K562 (cell line): ENCODE results near the gene HYAL4. TPM values are rescaled to one million over a fixed set of nuclear protein-coding genes. Genes with fewer than 3 reads are reported as not detected.

ENCODE experiments used
- ATAC-seq: fragments of 200-7000 bp; cut with Tn5 transposase; 3 replicates; pipeline ENCODE4 v1.9.1; 2020; ENCODE audit warnings: moderate library complexity
- BruUV-seq: library from RNA; stranded (reverse); fragments of 400-500 nt; replicated peaks from 2 replicates; lab custom pipeline; 2021; lab: Mats Ljungman, UMichigan
- CTCF ChIA-PET: fragments of 300-600 bp; formaldehyde crosslinking; extraction: SDS; loops from one replicate; lab custom pipeline; 2021; ENCODE audit warnings: low intra/inter-chr PET ratio; lab: Yijun Ruan, JAX
- POLR2A ChIA-PET: fragments of 300-600, 350-650 bp; sonication (Branson Sonifier 250); formaldehyde crosslinking; extraction: SDS; loops from one replicate; lab custom pipeline; 2021; ENCODE audit warnings: antibody characterized with exemption, inconsistent platforms; lab: Yijun Ruan, JAX
- DNase-seq, 4 experiments: peaks; one replicate each; pipeline versions ENCODE4 v3.0.0 to v3.0.0-alpha.2; 2011 to 2018; ENCODE audit warnings: low spot score in 3 of 4, mixed read lengths in 3 of 4; ENCODE audit errors: extremely low read depth in 1 of 4
- FAIRE-seq: peaks from 2 replicates; lab custom pipeline; 2011; peaks lifted over from hg19 to GRCh38; lab: Jason Lieb, UNC
- H2AFZ ChIP-seq: 2 replicates; pipeline ENCODE4 v1.6.0; 2011; ENCODE audit warnings: low read depth, low read length, control low read depth, inconsistent platforms
- H3K27ac ChIP-seq: fragments of 200-600 bp; 3 replicates; pipeline ENCODE4 v1.8.0; 2011; ENCODE audit warnings: low read depth, mild to moderate bottlenecking, control low read depth, inconsistent platforms, low read length, moderate library complexity, mixed read lengths; ENCODE audit errors: extremely low read depth
- H3K27me3 ChIP-seq, 2 experiments: fragments of 300-600 bp in 1 of 2; 2 replicates in 1 of 2; 3 replicates in 1 of 2; pipeline versions ENCODE4 v1.6.0 to v1.8.0; 2011; ENCODE audit warnings: inconsistent platforms in 2 of 2, low read length in 2 of 2, mild to moderate bottlenecking in 1 of 2, mixed read lengths in 1 of 2, moderate library complexity in 1 of 2; ENCODE audit not compliant: control insufficient read depth in 2 of 2, insufficient read depth in 2 of 2
- H3K36me3 ChIP-seq: fragments of 300-600 bp; 3 replicates; pipeline ENCODE4 v1.8.0; 2011; ENCODE audit warnings: mild to moderate bottlenecking, low read length, inconsistent platforms; ENCODE audit not compliant: control insufficient read depth, insufficient read depth
- H3K4me1 ChIP-seq, 2 experiments: fragments of 200-600 bp in 1 of 2; replicated peaks in 1 of 2; 2 replicates in 1 of 2; 3 replicates in 1 of 2; pipeline versions ENCODE4 v1.5.1 to v1.8.0; 2011; ENCODE audit warnings: inconsistent platforms in 2 of 2, low read length in 2 of 2, mild to moderate bottlenecking in 1 of 2, mixed read lengths in 1 of 2, moderate library complexity in 1 of 2; ENCODE audit not compliant: control insufficient read depth in 2 of 2, insufficient read depth in 2 of 2
- H3K4me2 ChIP-seq: 2 replicates; pipeline ENCODE4 v1.6.1; 2011; ENCODE audit warnings: low read length, control low read depth, inconsistent platforms, mixed read lengths; ENCODE audit not compliant: insufficient read depth
- H3K4me3 ChIP-seq: fragments of 200-600 bp; sonication (generic), shearing (Covaris generic); 2 replicates; pipeline ENCODE4 v1.5.1; 2016; ENCODE audit warnings: control low read depth, inconsistent platforms
- H3K79me2 ChIP-seq: fragments of 200-600 bp; 3 replicates; pipeline ENCODE4 v1.8.0; 2011; ENCODE audit warnings: low read length, inconsistent platforms; ENCODE audit not compliant: control insufficient read depth, insufficient read depth
- H3K9ac ChIP-seq, 2 experiments: 2 replicates each; pipeline versions ENCODE4 v1.6.0 to v1.6.1; 2011; ENCODE audit warnings: low read depth in 2 of 2, low read length in 2 of 2, control low read depth in 1 of 2, inconsistent platforms in 1 of 2, mild to moderate bottlenecking in 1 of 2, mixed read lengths in 1 of 2; ENCODE audit not compliant: insufficient read depth in 1 of 2
- H3K9me1 ChIP-seq: one replicate; pipeline ENCODE4 v1.6.0; 2011; ENCODE audit warnings: inconsistent platforms, mild to moderate bottlenecking, low read length, moderate library complexity; ENCODE audit not compliant: control insufficient read depth, insufficient read depth
- H3K9me3 ChIP-seq: replicated peaks from 2 replicates; pipeline ENCODE4 v1.5.1; 2011; ENCODE audit warnings: low read depth, low read length, inconsistent platforms; ENCODE audit not compliant: control insufficient read depth, insufficient read depth
- H4K20me1 ChIP-seq: replicated peaks from 2 replicates; pipeline ENCODE4 v1.6.1; 2011; ENCODE audit warnings: low read length, inconsistent platforms, mixed read lengths; ENCODE audit not compliant: control insufficient read depth, insufficient read depth
- BRCA1 ChIP-seq, 2 experiments: fragments of 450-650 bp in 1 of 2; sonication (generic) in 1 of 2; formaldehyde crosslinking in 1 of 2; IDR thresholded peaks; 2 replicates each; pipeline versions ENCODE4 v1.5.0 to v1.6.1; 2017 to 2020; ENCODE audit warnings: mild to moderate bottlenecking in 1 of 2, missing genetic modification reagents in 1 of 2
- CHD1 ChIP-seq: fragments of 200-600 bp; sonication (generic); IDR thresholded peaks from one replicate; pipeline ENCODE4 v1.6.1; 2012; ENCODE audit warnings: mild to moderate bottlenecking, moderate library complexity, low read length, inconsistent platforms
- DDX20 ChIP-seq: fragments of 450-650 bp; IDR thresholded peaks from 2 replicates; pipeline ENCODE4 v1.6.1; 2016; ENCODE audit warnings: missing genetic modification characterization, low read depth, mild to moderate bottlenecking, missing compliant biosample characterization, moderate library complexity
- KLF6 ChIP-seq: fragments of 250-450 bp; sonication (Bioruptor Pico); IDR thresholded peaks from 2 replicates; pipeline ENCODE4 v1.4.0; 2020; ENCODE audit warnings: mild to moderate bottlenecking, moderate library complexity, borderline replicate concordance
- MCM2 ChIP-seq: fragments of 450-650 bp; IDR thresholded peaks from 2 replicates; pipeline ENCODE4 v1.6.1; 2017; ENCODE audit warnings: low read depth, mild to moderate bottlenecking
- MCM7 ChIP-seq, 2 experiments: fragments of 450-650 bp; IDR thresholded peaks; 2 replicates each; pipeline ENCODE4 v1.6.1; 2016 to 2018
- NCOA6 ChIP-seq: fragments of 450-650 bp; IDR thresholded peaks from 2 replicates; pipeline ENCODE4 v1.6.1; 2017; ENCODE audit warnings: mild to moderate bottlenecking
- SMAD2 ChIP-seq: fragments of 150-350 bp; IDR thresholded peaks from 2 replicates; pipeline ENCODE4 v1.6.1; 2014; ENCODE audit warnings: low read depth, mild to moderate bottlenecking, low read length
- SPI1 ChIP-seq: IDR thresholded peaks from 2 replicates; pipeline ENCODE4 v1.6.1; 2011; ENCODE audit warnings: low read depth, low read length, control low read depth, borderline replicate concordance
- ZNF324 ChIP-seq: fragments of 250-450 bp; sonication (Bioruptor Pico); IDR thresholded peaks from 2 replicates; pipeline ENCODE4 v1.4.0; 2020; ENCODE audit warnings: mild to moderate bottlenecking
- WGBS: fragments of 100-300 bp; shearing (Covaris generic); methylation state at CpG from one replicate; pipeline ENCODE4 v1.1.6; 2016; ENCODE audit warnings: low coverage, mixed read lengths; ENCODE audit not compliant: insufficient coverage; ENCODE audit errors: missing lambda C conversion rate; 5-methylcytosine and 5-hydroxymethylcytosine counted together
- in situ Hi-C: fragments of 300-500 bp; cut with MboI; formaldehyde crosslinking; loops from 4 replicates; pipeline ENCODE4 v1.15.0; 2018; ENCODE audit warnings: inconsistent platforms, mixed read lengths
- intact Hi-C: fragments of 100-400 bp; cut with micrococcal nuclease; formaldehyde crosslinking; loops from 2 replicates; pipeline ENCODE4 v1.14.2; 2022
- polyA plus RNA-seq, 8 experiments: library from polyadenylated mRNA; depleted of rRNA in 4 of 8; stranded (reverse) in 5 of 8; unstranded in 3 of 8; fragments of >200 nt; fragmentation: Nextera tagmentation in 2 of 8; fragmentation: Illumina TruSeq in 1 of 8; extraction: Ambion mirVana in 2 of 8; extraction: Trizol in 1 of 8; gene quantifications; 2 replicates each; pipeline versions ENCODE4 v1.2.1 to v1.2.3, GENCODE V29; 2011 to 2014; ENCODE audit warnings: inconsistent platforms in 1 of 8, missing spikeins in 1 of 8
- total RNA-seq, 7 experiments: library from RNA; depleted of rRNA in 6 of 7; stranded (reverse); fragments of >200 nt in 6 of 7; fragmentation: Illumina TruSeq in 2 of 7; extraction: Trizol in 2 of 7; gene quantifications; 2 replicates each; pipeline versions ENCODE4 v1.2.1 to v1.2.3, GENCODE V29; 2011 to 2021; ENCODE audit warnings: low replicate concordance in 1 of 7
- TF ChIP-seq, protein P1 (sequence below): fragments of 250-450 bp; sonication (Bioruptor Pico); IDR thresholded peaks from 2 replicates; pipeline ENCODE4 v1.4.0; 2020; ENCODE audit warnings: mild to moderate bottlenecking
- TF ChIP-seq, protein P2 (sequence below): fragments of 250-450 bp; sonication (Bioruptor Pico); IDR thresholded peaks from 2 replicates; pipeline ENCODE4 v1.8.0; 2021; ENCODE audit warnings: moderate library complexity, mild to moderate bottlenecking, inconsistent platforms

The HYAL4 gene
- total and polyA plus RNA-seq, 9 of the 15 experiments (the other 6 are each of a cell fraction or from before 2014, with no cell fraction given) = not detected

GRCh38 chr7:123864966-123865365 is 20.0 kb downstream of the HYAL4 start:
- DNase-seq = no peak
- Histone ChIP-seq H2AFZ (no peak overlapping the region), H3K4me1 (no peaks in the 10 kb centered on the region), H3K9me3 (no peaks in the 10 kb centered on the region), H3K79me2 (no peaks in the 10 kb centered on the region), H3K9me1 (no peaks in the 10 kb centered on the region), H3K27ac (no peak overlapping the region), H3K36me3 (no peaks in the 10 kb centered on the region), H3K4me3 (no peak overlapping the region), H4K20me1 (no peaks in the 10 kb centered on the region), H3K9ac (no peak overlapping the region), H3K4me2 (no peak overlapping the region)
- POLR2A ChIA-PET = no interaction called here
- no peak for ATAC-seq
- no TSS peak for BruUV-seq
- CTCF ChIA-PET = interaction anchor here (0.7 to 2.5 kb wide), 5 partner anchors 67 to 497 kb away, joined by 3 to 37 read pairs (median 10); no protein-coding TSS in a partner anchor
- FAIRE-seq = no peak
- WGBS = 5% methylated on average over 1 of the region's 1 CpG
- intact Hi-C loops (loop anchor here (1.0 to 2.0 kb wide), 4 partner anchors 68 to 284 kb away; no protein-coding TSS in a partner anchor), in situ Hi-C loops (loop anchor here (5.0 kb wide), 1 partner anchor 183 kb away; no protein-coding TSS in a partner anchor)
- TF ChIP-seq, protein P1, sequence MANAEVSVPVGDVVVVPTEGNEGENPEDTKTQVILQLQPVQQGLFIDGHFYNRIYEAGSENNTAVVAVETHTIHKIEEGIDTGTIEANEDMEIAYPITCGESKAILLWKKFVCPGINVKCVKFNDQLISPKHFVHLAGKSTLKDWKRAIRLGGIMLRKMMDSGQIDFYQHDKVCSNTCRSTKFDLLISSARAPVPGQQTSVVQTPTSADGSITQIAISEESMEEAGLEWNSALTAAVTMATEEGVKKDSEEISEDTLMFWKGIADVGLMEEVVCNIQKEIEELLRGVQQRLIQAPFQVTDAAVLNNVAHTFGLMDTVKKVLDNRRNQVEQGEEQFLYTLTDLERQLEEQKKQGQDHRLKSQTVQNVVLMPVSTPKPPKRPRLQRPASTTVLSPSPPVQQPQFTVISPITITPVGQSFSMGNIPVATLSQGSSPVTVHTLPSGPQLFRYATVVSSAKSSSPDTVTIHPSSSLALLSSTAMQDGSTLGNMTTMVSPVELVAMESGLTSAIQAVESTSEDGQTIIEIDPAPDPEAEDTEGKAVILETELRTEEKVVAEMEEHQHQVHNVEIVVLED (CRISPR knock-in tag) = no peak
- TF ChIP-seq KLF6 (CRISPR knock-in tag) (no peak), MCM7 (IDR thresholded peaks at IDR 0.05) (no peak), SPI1 (no peak), DDX20 (no peak), MCM2 (no peak), CHD1 (no peak), BRCA1 (IDR thresholded peaks at IDR 0.05) (no peak), BRCA1 (CRISPR knock-in tag; IDR thresholded peaks at IDR 0.05) (no peak), ZNF324 (CRISPR knock-in tag) (no peak), SMAD2 (no peak), NCOA6 (no peak)
- TF ChIP-seq, protein P2, sequence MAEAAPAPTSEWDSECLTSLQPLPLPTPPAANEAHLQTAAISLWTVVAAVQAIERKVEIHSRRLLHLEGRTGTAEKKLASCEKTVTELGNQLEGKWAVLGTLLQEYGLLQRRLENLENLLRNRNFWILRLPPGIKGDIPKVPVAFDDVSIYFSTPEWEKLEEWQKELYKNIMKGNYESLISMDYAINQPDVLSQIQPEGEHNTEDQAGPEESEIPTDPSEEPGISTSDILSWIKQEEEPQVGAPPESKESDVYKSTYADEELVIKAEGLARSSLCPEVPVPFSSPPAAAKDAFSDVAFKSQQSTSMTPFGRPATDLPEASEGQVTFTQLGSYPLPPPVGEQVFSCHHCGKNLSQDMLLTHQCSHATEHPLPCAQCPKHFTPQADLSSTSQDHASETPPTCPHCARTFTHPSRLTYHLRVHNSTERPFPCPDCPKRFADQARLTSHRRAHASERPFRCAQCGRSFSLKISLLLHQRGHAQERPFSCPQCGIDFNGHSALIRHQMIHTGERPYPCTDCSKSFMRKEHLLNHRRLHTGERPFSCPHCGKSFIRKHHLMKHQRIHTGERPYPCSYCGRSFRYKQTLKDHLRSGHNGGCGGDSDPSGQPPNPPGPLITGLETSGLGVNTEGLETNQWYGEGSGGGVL (CRISPR knock-in tag) = no peak
- TF ChIP-seq, all 486 proteins: peak for 0
- H3K27me3 ChIP-seq = 0 out of 5 replicates have a peak, but pooled peaks cover 0 to 4% of the 10 kb centered on the region in 2 experiments
